Pulmonary artery endothelial cell (primary cell): ENCODE data around the gene PDE8B. TPM values are rescaled to one million over a fixed set of nuclear protein-coding genes. Genes with fewer than 3 reads are reported as not detected.

Experiments used
- DNase-seq: peaks from one replicate; pipeline ENCODE4 v3.0.0-alpha.2; 2011; ENCODE audit warnings: low read depth, low spot score
- total RNA-seq: library from RNA; depleted of rRNA; stranded (reverse); fragments of >200 nt; gene quantifications from 2 replicates; pipeline ENCODE4 v1.2.3, GENCODE V29; 2014

PDE8B gene
- total RNA-seq, 1 donor from 2014 or later: not detected

DNA sequence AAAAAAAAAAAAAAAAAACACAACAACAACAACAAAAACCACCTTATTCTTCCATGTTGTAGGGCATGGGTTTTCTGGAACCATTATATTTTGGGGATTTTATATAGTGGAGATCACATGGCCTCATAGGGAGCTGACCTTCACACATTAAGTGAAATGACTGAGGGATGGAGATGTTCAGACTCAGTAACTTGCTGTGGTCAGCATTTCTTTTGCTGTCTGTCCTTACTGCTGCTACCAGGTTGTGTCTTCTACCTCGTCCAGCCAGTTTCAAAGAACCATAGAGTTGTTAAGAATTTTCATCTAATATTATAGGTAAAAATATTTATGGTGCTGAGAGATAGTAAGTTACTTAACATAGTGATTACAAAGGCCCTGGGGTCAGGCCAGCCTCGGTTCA lies 107.6 kb downstream of the PDE8B start:
- no peak for DNase-seq

DNA sequence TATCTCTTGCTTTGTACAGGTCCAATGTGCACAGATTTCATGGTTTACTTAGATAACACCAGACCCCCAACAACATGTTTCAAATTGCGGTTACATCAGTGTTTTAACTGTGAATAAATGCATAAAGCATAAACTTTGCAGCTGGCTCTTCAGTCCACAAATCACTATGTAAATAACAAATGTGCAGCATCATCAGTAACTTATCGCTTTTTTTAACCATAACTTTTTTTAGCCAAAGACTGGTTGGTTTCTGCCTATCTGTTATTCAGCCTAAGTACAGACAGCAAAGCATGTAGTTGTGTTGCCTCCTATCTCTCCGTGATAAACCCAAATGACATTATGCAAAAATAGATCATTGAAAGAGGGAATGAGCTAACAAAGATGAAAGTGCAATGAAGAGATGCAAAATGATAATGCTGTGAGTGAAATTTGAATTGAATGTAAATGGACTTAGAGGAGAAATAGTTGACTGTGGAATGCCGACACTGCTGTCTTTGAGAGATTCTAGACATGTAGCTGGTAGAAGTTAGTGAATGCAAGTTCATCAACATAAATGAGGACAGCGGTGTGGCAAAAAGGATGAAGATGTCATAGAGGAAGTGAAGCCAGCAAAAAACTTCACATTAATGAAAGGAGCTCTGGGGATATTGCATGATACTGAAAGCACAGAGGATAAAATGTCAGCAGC lies 108.8 kb downstream of the PDE8B start:
- DNase-seq: no peak

DNA sequence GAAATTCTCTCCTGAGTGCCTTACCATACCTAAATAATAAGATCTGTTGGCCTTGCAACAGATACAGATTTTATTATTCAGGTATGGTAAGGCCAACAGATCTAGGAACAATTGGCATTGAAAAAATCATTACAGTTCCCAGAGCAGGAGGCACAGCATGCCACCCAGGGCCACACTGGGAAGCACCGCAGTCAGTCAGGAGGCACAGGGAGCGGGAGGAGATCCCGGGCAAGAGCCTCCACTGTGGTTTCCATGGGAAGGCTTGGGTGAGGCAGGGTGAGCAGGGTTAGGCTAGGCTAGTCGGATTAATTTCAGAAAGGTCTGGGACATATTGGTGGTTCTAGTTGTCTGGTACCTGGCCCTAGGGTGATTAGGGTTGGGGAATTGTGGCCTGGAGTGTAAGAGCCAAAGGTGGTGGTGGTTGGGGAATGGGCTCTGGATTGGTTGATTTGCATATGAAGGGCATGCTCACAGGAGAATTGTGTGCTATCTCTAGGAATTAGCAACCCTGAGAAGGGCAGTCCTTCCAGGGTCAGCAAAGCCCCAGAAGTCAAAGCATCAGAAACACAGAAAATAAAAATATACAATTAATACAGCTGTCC lies 111.4 kb downstream of the PDE8B start:
- no peak for DNase-seq

DNA sequence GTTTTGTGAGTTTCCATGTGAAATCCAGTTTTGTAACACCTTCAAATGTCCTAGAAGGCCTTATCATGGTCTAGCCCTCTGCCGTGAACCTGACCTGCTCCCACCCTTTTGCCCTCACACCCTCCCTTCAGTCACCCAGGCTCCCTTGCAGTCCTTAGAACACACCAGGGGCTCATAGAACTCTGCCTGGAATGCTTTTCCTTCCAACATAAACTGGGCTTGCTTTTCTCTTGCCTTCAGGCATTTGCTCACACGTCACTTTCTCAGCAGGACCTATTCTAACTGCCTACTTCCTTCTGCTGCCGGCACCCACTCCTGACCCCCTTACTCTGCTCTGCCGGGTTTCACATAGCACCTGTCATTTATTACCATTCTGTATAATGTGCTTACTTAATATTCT lies 111.9 kb downstream of the PDE8B start:
- no peak for DNase-seq

DNA sequence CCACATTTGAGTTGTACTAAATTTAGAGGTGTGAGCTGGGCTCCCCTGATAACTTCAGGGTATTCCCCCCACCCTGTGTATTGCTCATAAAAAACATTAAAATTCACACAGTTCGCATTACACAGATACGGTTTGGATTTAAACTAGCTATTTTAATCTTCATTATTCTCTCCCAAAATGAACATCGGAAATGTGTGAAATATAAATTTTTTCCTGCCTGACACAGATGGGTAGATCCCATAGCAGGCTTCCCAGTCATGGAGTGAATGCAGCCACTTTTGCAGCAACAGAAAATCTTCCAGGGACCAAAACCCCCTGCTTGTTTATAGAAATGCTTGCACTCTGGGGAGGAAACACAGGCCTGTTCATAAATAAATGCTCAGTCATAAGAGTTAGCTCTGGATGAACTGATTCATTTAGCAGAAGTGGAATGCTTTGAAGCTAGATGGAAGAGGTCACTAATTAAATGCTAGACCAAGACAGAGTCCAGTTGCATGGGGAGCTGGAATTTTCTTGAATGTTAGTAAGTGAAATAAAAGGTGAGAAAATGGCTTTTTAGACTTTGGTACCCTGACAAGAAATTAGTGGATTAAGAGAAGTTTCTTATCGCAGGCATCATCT lies 115.6 kb downstream of the PDE8B start:
- no peak for DNase-seq

DNA sequence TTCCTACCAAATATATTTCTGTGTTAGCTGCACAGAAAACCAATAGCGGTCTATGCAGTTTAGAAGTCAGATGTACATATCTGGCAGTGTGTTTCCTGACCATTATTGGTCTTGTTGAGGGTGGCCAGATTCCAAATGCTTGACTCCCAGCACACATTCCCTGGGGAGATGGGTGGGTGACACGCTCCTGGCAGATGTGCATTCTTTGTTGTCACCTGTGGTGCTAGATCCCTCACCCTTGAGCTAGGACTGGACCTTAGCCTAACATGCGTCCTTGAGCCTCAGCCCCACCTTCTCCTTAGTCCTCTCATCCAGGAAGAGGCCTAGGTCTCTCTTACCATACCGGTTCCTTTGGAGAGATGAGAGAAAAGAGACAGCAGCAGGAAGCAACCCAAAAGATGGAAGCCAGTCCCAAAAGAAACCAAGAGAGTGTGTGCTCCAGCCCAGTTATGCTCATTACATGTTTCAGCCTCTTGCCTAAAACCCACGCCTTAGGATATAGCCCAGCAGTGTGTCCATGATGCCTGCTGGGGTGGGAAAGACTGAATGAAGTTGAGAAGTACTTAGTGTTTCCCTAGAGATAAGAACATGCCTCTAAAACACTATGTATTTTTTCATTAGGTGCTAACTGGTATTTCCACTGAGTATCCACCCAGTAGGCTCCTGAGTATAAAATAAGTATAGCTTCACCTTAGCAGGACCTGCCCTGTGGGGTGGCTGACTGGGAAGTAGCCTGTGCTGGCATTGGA lies 116.7 kb downstream of the PDE8B start:
- DNase-seq: no peak

DNA sequence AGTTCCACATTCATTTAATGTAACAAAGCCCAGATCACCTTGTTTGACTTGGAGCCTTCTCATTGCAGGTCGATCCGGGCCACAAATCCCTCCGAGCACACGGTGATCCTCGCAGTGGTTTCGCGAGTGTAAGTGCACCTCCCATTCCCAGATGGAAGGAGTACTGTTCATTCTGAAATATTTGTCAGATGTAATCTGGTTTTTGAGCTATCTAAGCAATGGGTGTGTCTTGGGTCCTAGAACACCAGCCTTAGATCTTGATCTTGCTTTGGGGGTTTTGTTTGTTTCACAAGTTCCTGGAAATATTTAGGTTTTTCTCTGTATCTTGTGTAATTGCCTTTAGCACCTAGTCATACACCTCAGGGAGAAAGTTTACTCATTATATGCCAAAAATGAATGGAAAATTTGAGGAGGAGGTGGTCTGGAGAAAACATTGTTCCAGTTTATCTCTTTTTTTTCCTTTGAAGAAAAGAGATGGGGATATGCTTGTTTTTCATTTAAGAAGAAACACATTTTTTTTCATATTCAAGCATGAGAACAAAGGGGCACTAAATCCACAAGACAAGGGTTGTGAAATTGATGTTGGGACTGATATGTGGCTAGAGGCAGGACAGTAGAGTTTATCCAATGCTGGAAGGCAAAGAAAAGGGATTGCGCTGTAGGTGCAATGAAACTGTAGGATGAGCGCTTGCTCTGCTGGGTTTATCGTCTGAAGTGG lies 118.6 kb downstream of the PDE8B start:
- no peak for DNase-seq

DNA sequence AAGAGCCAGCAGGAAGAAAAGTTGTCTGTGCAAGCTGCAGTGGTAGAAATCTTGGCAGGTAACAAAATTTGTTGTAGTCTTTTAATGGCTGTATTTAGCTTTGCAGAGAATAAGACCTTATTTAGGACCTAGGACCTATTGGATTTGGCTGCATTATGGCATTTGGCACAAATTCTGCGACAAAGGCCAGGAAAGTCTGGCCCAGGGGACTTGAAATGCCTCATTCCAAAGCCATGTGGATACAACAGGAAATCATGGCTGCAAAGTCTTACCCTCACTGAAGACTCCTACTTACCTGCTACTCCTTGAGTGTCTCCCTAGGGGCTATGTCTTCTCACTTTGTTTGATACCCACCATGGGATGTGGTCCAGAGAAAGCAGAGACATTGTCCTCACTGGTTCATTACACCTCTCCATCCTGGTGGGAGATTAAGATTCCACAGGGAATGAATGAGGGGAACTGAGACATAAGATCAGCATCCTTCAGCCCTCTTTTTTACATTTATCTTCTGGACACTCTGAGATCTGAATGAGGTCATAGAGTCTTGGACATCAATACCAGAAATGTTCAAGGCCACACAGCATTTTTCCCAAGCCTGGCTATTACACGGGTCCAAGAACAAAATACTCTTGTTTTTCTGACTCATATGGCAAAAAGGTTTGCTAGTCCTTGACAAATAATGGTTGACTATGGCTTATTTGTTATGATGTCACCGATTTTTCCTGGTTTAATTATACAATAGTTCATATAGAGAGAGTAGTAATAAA lies 119.4 kb downstream of the PDE8B start:
- DNase-seq: no peak

DNA sequence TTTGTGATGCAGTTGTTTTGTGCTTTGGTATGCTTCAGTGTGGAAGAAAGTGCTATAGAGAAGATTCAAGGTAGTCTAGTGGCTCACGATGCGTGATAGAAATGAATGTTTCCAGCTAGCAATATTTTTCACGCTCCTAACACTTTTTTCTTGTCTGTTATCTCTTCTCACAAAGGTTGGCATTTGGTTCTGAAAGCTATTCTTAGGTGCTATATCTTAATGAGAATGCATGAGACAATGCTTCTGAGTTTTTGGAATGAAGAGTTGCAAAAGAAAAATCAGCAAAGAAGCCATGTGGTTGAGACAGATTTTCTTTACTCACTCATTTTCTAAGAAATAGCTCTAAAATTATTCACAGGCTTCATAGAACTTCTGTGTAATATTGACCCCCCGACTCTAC lies 122.6 kb downstream of the PDE8B start:
- DNase-seq: no peak

DNA sequence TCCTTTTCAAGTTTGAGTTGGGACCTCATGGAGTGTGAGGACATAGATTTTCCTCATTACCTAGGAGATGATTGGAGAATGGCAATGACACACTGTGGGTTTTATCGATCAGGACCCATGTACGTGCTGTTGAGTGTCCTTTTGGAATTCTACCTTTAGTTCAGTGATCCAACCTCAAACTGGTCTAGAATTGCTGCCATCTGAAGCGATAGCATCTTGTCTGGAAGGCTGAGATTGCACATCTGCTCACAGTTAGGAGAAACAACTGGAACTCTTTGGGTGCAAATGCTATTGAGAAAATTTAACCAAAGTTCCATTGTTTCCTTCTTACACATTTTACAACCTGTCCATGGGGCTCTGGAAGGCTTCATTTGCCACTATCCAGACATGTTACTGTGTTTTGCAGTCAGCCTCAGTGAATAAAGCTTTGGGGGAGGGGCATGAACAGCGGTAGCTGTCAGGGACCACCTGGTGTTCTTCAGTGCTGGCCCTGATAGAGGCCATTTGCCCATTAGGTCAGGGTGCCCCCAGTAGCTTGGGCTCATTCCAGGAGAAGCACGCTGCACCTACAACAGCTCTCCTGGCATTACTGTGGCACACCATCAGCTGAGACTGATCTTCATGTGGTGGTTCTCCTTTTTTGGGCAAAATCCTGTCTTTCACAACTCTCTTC lies 123.1 kb downstream of the PDE8B start:
- DNase-seq: no peak

DNA sequence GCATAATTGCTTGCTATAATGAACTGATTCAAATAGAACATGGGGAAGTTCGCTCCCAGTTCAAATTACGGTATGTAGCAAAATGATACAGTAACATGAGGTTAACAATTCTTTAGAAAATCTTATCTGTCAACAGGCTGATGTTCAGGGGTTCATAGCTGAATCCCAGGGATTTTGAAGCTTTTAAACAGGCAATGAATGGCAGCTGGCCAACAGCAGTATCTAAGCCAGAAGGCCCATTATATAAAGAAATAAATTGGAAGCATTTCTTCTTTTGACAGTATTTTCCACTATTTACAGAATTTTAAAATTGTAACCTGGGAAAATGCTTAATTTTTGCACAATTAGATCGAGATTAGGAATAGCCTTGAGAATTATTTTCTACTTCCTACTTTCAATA lies 126.8 kb downstream of the PDE8B start:
- DNase-seq: no peak

DNA sequence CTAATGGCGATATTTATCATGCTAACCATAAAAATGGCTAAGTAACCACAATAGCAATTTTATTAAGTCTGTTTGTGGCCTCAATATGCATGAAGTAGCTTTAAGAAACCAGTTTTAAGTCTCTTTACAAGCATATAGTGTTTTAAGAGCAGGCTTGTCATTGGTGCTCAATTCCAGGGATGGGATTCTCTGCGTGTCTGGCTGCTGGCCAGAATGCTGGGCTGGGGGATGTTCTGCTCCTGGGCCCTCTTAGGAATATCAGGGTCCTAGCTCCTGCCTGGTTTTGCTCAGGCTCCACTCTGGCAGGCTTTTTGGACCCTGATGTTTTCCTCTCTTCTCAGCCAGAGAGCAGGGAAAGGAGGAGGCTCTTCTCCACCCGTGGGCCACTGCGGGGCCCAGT lies 127.2 kb downstream of the PDE8B start:
- no peak for DNase-seq

DNA sequence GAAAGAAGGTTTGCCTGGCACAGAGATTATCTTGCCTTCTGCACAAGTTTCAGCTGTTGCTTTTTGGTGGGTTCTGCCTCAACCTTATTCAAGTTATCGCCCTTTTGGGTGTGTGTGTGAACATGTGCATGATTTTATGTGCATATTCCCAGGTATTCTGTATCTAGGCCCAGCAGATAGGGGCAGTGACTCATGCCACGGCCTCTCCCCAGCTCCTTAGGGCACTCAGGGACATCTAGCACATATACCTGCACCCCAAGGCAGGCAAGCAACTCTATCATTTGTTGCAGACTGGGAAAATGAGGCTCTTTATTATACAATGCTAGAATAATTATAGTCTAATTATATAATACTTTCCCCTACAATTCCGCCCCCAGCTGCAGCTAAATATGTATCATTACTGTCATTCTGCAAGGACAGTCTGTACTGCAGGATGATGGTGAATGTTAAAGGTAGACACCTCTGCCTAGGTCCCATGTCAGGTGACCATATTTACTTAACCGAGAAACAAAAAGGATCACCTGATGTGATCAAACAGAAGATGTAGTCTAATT lies 128.9 kb downstream of the PDE8B start:
- no peak for DNase-seq

DNA sequence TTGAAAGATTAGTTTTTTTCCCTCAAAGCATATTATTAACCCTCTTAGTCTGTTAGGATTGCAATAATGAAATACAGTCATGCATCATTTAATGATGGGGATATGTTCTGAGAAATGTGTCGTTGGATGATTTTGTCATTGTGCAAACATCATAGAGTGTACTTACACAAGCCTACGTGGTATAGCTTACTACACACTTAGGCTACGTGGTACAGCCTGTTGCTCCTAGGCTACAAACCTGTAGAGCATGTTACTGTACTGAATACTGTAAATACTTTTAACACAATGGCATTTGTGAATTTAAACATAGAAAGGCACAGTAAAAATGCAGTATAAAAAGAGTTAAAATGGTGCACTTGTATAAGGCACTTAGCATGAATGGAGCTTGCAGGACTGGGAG lies 132.7 kb downstream of the PDE8B start:
- DNase-seq: no peak

DNA sequence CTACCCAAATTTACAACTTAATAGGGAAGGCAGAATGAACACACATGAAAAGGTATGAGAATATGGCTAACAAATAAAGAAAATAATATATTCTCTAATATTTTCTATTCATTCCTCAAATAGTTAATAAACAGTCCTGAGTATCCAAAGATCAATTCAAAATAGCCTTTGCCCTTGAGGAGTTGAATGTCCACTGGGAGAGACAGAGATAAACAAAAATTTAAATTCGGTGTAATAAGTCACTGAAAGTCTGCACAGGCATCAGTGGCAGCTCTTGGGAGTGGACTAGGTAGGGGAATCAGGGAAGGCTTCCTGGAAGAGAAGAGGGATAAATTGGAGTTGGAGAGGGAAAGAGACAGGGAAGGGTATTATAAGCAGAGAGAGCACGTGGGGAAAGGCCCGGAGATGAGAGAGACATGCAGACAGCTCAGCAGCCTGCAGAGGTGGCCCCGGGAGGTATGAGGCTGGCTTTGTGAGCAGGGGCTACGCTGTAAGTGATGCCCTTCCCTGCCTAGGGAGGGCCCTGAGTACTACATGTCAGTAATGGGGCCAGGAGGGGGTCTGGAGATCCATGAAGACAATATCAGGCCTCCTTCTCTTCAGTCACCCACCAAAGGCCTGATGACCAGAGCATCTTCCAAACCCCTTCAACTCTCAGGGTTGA lies 137.1 kb downstream of the PDE8B start:
- no peak for DNase-seq

DNA sequence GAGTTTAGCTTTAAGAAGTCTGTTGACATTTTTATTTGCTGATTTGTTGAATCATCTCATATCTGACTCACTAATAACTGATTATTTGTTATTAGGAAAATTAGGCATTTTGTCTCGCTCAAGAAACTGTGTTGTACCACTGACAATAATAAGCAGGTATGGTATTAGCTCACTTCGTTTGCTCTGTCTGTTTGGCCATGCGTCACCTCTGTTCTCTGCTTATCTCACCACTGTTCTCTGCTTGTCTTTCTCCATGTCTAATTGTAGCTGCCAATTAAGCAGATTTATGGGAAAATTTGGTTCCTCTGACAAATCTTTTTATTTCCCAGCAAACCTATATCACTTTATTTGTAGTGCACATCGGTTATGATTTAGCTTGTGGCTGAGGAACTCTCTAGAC lies 142.8 kb downstream of the PDE8B start:
- no peak for DNase-seq

DNA sequence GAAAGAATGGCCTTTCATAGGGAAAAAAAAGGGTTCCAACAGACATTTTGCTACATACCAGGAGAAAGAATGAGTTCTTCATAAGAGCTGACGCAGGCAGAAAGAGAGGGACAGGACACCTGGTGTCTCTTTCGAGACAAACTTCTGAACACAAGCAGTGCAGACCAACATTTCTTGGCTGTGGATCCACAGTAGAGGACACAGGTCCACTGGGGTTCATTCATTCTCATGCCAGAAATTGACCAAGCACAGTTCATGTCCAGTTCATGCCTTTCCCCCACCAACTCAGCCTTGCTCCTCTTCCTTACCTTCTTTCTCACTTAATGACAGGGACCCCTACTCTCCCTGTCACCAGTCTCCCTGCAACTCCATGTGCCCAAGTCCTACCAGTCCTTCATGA lies 144.0 kb downstream of the PDE8B start:
- DNase-seq: no peak

DNA sequence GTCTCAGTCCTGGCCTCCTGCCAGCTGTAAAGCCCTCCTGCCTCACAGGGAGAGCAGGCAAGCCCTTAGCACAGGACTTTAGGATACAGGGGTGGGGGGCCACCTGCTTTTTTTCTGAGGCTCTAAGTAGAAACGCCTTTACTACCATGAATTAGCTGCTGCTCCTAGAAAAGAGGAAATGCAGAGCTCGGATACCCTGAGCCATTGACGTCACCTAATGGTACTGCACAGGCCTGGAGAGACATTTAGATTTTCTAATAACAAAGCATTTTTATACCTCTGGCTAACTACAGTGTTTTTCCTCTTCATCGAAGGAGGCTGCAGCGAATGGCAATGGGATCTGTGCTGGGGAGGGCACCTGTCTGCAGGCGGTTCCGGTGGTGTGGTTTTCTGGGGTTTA lies 144.6 kb downstream of the PDE8B start:
- no peak for DNase-seq

DNA sequence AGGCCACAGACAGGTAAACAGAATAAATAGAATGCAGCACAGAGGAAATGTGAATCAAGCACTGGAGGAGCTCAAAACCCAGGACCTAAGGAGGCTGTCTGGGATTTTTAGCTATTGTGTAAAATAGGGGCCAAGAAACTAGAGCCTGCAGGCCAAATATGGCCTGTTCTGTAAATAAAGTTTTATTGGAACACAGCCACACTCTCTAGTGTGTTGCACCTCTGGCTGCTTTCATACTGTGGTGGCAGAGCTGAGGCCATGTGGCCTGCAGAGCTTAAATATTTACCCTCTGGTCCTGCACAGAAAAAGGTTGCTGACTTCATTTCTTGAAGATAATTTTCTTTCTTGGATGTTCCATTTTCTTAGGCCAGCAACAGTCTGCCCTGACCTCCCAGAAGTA lies 145.3 kb downstream of the PDE8B start:
- no peak for DNase-seq

DNA sequence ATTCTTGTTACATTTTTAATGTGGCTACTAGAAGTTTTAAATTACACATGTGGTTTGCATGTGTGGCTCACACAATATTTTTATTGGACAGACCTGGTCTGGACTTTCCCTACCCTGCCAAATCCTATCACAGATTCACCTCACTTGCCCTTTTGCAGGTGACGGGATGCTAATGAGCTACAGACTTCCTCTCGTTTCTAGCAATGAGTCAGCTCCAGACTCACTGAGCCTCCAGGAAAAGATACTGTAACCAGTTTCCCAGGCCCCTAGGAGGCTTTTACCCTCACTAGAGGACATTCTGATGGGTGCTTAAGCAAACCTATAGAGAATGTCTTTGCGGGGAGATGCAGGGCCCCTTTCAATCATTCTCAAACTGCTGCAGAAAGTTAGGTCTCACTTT lies 146.3 kb downstream of the PDE8B start:
- DNase-seq: no peak
